H9 (cell line): Measurements from ENCODE around the gene CRNKL1. TPM values are rescaled to one million over a fixed set of nuclear protein-coding genes. Genes with fewer than 3 reads are reported as not detected.

Experiments used
- DNase-seq: peaks from one replicate; pipeline ENCODE4 v3.0.0-alpha.2; 2017
- H2AFZ ChIP-seq: one replicate; pipeline ENCODE4 v1.6.1; 2013; ENCODE audit warnings: mild to moderate bottlenecking, low read length, control low read depth, moderate library complexity
- H2AK5ac ChIP-seq: 2 replicates; pipeline ENCODE4 v1.6.1; 2013; ENCODE audit warnings: low read length, control low read depth, mixed read lengths; ENCODE audit not compliant: insufficient read length
- H2BK120ac ChIP-seq: one replicate; pipeline ENCODE4 v1.6.1; 2013; ENCODE audit warnings: low read depth, mild to moderate bottlenecking, low read length, control low read depth, inconsistent platforms; ENCODE audit not compliant: poor library complexity, severe bottlenecking
- H2BK12ac ChIP-seq: 2 replicates; pipeline ENCODE4 v1.6.1; 2013; ENCODE audit warnings: low read length, control low read depth, mixed read lengths, low read depth; ENCODE audit not compliant: insufficient read length
- H2BK15ac ChIP-seq: 2 replicates; pipeline ENCODE4 v1.6.1; 2013; ENCODE audit warnings: low read depth, low read length, control low read depth
- H2BK20ac ChIP-seq: one replicate; pipeline ENCODE4 v1.6.1; 2013; ENCODE audit warnings: low read depth, mild to moderate bottlenecking, low read length, control low read depth, inconsistent platforms; ENCODE audit not compliant: poor library complexity, severe bottlenecking
- H2BK5ac ChIP-seq: 2 replicates; pipeline ENCODE4 v1.6.1; 2013; ENCODE audit warnings: low read length, control low read depth, mixed read lengths; ENCODE audit not compliant: insufficient read length
- H3K14ac ChIP-seq: 2 replicates; pipeline ENCODE4 v1.6.1; 2013; ENCODE audit warnings: low read length, control low read depth; ENCODE audit not compliant: insufficient read depth
- H3K18ac ChIP-seq: 2 replicates; pipeline ENCODE4 v1.6.1; 2013; ENCODE audit warnings: low read depth, mild to moderate bottlenecking, mixed read lengths, low read length, control low read depth; ENCODE audit not compliant: insufficient read length
- H3K23ac ChIP-seq: 2 replicates; pipeline ENCODE4 v1.6.1; 2013; ENCODE audit warnings: low read length, control low read depth, mixed read lengths, low read depth; ENCODE audit not compliant: insufficient read length
- H3K23me2 ChIP-seq: 2 replicates; pipeline ENCODE4 v1.6.1; 2013; ENCODE audit warnings: low read depth, mild to moderate bottlenecking, mixed read lengths, low read length, control low read depth; ENCODE audit not compliant: insufficient read length, poor library complexity, severe bottlenecking
- H3K27ac ChIP-seq: 2 replicates; pipeline ENCODE4 v1.5.1; 2013; ENCODE audit warnings: low read length, control low read depth, mixed read lengths, low read depth; ENCODE audit not compliant: insufficient read length
- H3K27me3 ChIP-seq: 2 replicates; pipeline ENCODE4 v1.6.1; 2013; ENCODE audit warnings: low read length, control low read depth, inconsistent platforms; ENCODE audit not compliant: insufficient read depth
- H3K4ac ChIP-seq: 2 replicates; pipeline ENCODE4 v1.6.1; 2013; ENCODE audit warnings: low read depth, mild to moderate bottlenecking, control low read depth, inconsistent platforms, low read length, moderate library complexity
- H3K4me1 ChIP-seq: 2 replicates; pipeline ENCODE4 v1.6.1; 2013; ENCODE audit warnings: low read length, control low read depth, inconsistent platforms; ENCODE audit not compliant: insufficient read depth
- H3K4me2 ChIP-seq: 2 replicates; pipeline ENCODE4 v1.6.1; 2013; ENCODE audit warnings: low read length, control low read depth, mixed read lengths; ENCODE audit not compliant: insufficient read length, insufficient read depth
- H3K56ac ChIP-seq: 2 replicates; pipeline ENCODE4 v1.6.1; 2013; ENCODE audit warnings: low read depth, mild to moderate bottlenecking, mixed read lengths, low read length, control low read depth; ENCODE audit not compliant: insufficient read length
- H3K79me1 ChIP-seq: 2 replicates; pipeline ENCODE4 v1.6.1; 2013; ENCODE audit warnings: low read depth, mild to moderate bottlenecking, moderate library complexity, low read length, control low read depth, inconsistent platforms; ENCODE audit not compliant: insufficient read depth, poor library complexity, severe bottlenecking
- H3K79me2 ChIP-seq: 2 replicates; pipeline ENCODE4 v1.6.1; 2013; ENCODE audit warnings: low read length, control low read depth, inconsistent platforms; ENCODE audit not compliant: insufficient read depth
- H3K9ac ChIP-seq: 2 replicates; pipeline ENCODE4 v1.6.1; 2013; ENCODE audit warnings: low read length, control low read depth, mixed read lengths; ENCODE audit not compliant: insufficient read length; ENCODE audit errors: extremely low read depth
- H3K9me3 ChIP-seq: one replicate; pipeline ENCODE4 v1.6.1; 2013; ENCODE audit warnings: low read depth, low read length, inconsistent platforms; ENCODE audit not compliant: control insufficient read depth
- H3T11ph ChIP-seq: one replicate; pipeline ENCODE4 v1.6.1; 2013; ENCODE audit warnings: mild to moderate bottlenecking, low read length, control low read depth, inconsistent platforms
- H4K20me1 ChIP-seq: one replicate; pipeline ENCODE4 v1.6.1; 2013; ENCODE audit not compliant: control insufficient read depth, insufficient read length, insufficient read depth
- H4K5ac ChIP-seq: 2 replicates; pipeline ENCODE4 v1.6.1; 2013; ENCODE audit warnings: low read depth, mild to moderate bottlenecking, mixed read lengths, low read length, control low read depth; ENCODE audit not compliant: insufficient read length
- H4K8ac ChIP-seq: replicated peaks from 2 replicates; pipeline ENCODE4 v1.6.1; 2013; ENCODE audit warnings: low read length, control low read depth, mixed read lengths, low read depth; ENCODE audit not compliant: insufficient read length
- H4K91ac ChIP-seq: 2 replicates; pipeline ENCODE4 v1.6.1; 2013; ENCODE audit warnings: low read depth, mild to moderate bottlenecking, moderate library complexity, mixed read lengths, low read length, control low read depth; ENCODE audit not compliant: insufficient read length
- H3K27ac Mint-ChIP-seq, 3 experiments: 2 replicates in 2 of 3; 3 replicates in 1 of 3; pipeline ENCODE4 v1.8.0; 2020 to 2021; ENCODE audit warnings: mixed read lengths in 3 of 3, mild to moderate bottlenecking in 1 of 3, moderate library complexity in 1 of 3
- H3K27me3 Mint-ChIP-seq: 2 replicates; pipeline ENCODE4 v1.8.0; 2021; ENCODE audit warnings: low read depth, mild to moderate bottlenecking, moderate library complexity, mixed read lengths
- H3K36me3 Mint-ChIP-seq, 3 experiments: 2 replicates in 2 of 3; 3 replicates in 1 of 3; pipeline ENCODE4 v1.8.0; 2020 to 2021; ENCODE audit warnings: low read depth in 3 of 3, mixed read lengths in 3 of 3; ENCODE audit not compliant: insufficient read depth in 1 of 3
- H3K4me1 Mint-ChIP-seq, 2 experiments: 2 replicates each; pipeline ENCODE4 v1.8.0; 2020; ENCODE audit warnings: mixed read lengths in 2 of 2
- H3K4me3 Mint-ChIP-seq, 2 experiments: 2 replicates in 1 of 2; 3 replicates in 1 of 2; pipeline ENCODE4 v1.8.0; 2020 to 2021; ENCODE audit warnings: mild to moderate bottlenecking in 2 of 2, mixed read lengths in 2 of 2, moderate library complexity in 1 of 2
- H3K9me3 Mint-ChIP-seq, 2 experiments: 2 replicates in 1 of 2; 3 replicates in 1 of 2; pipeline ENCODE4 v1.8.0; 2020; ENCODE audit warnings: mild to moderate bottlenecking in 2 of 2, mixed read lengths in 2 of 2, moderate library complexity in 1 of 2
- CTCF ChIP-seq: fragments of 200-600 bp; sonication (generic); conservative IDR thresholded peaks from 3 replicates; pipeline ENCODE4 v1.8.0; 2021; ENCODE audit warnings: antibody characterized with exemption, mild to moderate bottlenecking
- WGBS: extraction: QIAGEN DNeasy Blood & Tissue Kit; methylation state at CpG from one replicate; pipeline ENCODE4 v1.1.7; 2013; ENCODE audit warnings: missing lambda C conversion rate, low lambda C conversion rate, mixed read lengths; ENCODE audit not compliant: insufficient read length; ENCODE audit errors: extremely low coverage; 5-methylcytosine and 5-hydroxymethylcytosine counted together
- total RNA-seq: library from RNA; stranded (reverse); gene quantifications from 2 replicates; pipeline ENCODE4 v1.2.1, GENCODE V29; 2021

Gene CRNKL1
- total RNA-seq, 1 experiment from 2014 or later: 30.2 TPM

- no peak overlapping the region for H3T11ph ChIP-seq
- H2AFZ ChIP-seq: no peak overlapping the region
- no peaks in the 10 kb centered on the region; the same call in 1 of the 2 replicates for H3K27me3 ChIP-seq
- H4K91ac ChIP-seq: no peak overlapping the region
- no peak overlapping the region for H2BK12ac ChIP-seq
- H2BK15ac ChIP-seq: no peak overlapping the region
- peaks cover 6% of the 10 kb centered on the region for H3K27me3 Mint-ChIP-seq
- no peaks in the 10 kb centered on the region for H3K79me2 ChIP-seq
- H3K18ac ChIP-seq: no peak overlapping the region
- H3K9me3 ChIP-seq: no peaks in the 10 kb centered on the region
- no peak overlapping the region for H2BK20ac ChIP-seq
- no peaks in the 10 kb centered on the region for H3K23me2 ChIP-seq
- H3K56ac ChIP-seq: no peak overlapping the region
- H4K8ac ChIP-seq: no peak overlapping the region
- DNase-seq: no peak
- no peak overlapping the region for H2AK5ac ChIP-seq
- no peak overlapping the region for H3K27ac Mint-ChIP-seq
- no peak overlapping the region for H3K4me2 ChIP-seq
- H3K9ac ChIP-seq: no peak overlapping the region
- H3K9me3 Mint-ChIP-seq: no peaks in the 10 kb centered on the region
- no peaks in the 10 kb centered on the region for H4K20me1 ChIP-seq
- H3K4ac ChIP-seq: no peak overlapping the region
- H2BK120ac ChIP-seq: no peak overlapping the region
- TF ChIP-seq CTCF: no peak
- no peak overlapping the region for H3K4me3 Mint-ChIP-seq
- no CpG with 5 or more reads among the region's 2 CpGs for WGBS
- no peaks in the 10 kb centered on the region for H3K4me1 ChIP-seq
- H2BK5ac ChIP-seq: no peak overlapping the region
- H3K23ac ChIP-seq: no peak overlapping the region
- no peak overlapping the region for H3K27ac ChIP-seq
- H3K36me3 Mint-ChIP-seq: no peaks in the 10 kb centered on the region
- no peaks in the 10 kb centered on the region for H3K79me1 ChIP-seq
- no peak overlapping the region for H4K5ac ChIP-seq
- H3K4me1 Mint-ChIP-seq: peaks cover 0 to 2% of the 10 kb centered on the region in 2 experiments; a peak in 2 of 4 replicates
- no peak overlapping the region for H3K14ac ChIP-seq
Observed at GRCh38 chr20:20085812-20086211, 33.5 kb upstream of the CRNKL1 start.
